Measurements from ENCODE around the gene MPC1L. TPM values are rescaled to one million over a fixed set of nuclear protein-coding genes. Genes with fewer than 3 reads are reported as not detected.

Gene MPC1L
- total and polyA plus RNA-seq, 4 donors, result not detected

- no peak overlapping the region for H3K4me3 ChIP-seq (ENCODE audit: low read length in 2 of 2)
- no peak overlapping the region for H3K27ac ChIP-seq (ENCODE audit: low read depth in 1 of 2, low read length in 2 of 2)
- peaks cover 0 to 3% of the 10 kb centered on the region in 2 donors for H3K36me3 ChIP-seq (ENCODE audit: control insufficient read depth in 1 of 2, insufficient read depth in 2 of 2, low read length in 1 of 2)
- no peaks in the 10 kb centered on the region for H3K9me3 ChIP-seq (ENCODE audit: control insufficient read depth, low read length)
- no peaks in the 10 kb centered on the region for H3K4me1 ChIP-seq (ENCODE audit: control insufficient read depth in 1 of 2, insufficient read depth in 2 of 2, low read length in 2 of 2)
- H3K27me3 ChIP-seq (ENCODE audit: control insufficient read depth in 1 of 2, insufficient read depth in 2 of 2, low read length in 1 of 2), result no peaks in the 10 kb centered on the region
- 77 to 86% methylated on average over 3 of the region's 3 CpGs for WGBS, 2 donors
- no peak for ATAC-seq (ENCODE audit: low FRiP score)
- intact Hi-C loops (cut with DNase I), result no loop called here
- no peak for DNase-seq
Observed at GRCh38 chrX:40663078-40663740, 40.0 kb downstream of the MPC1L start.

GRCh38 chrX:40663880-40664630, 40.8 kb downstream of the MPC1L start:
- ATAC-seq (ENCODE audit: low FRiP score) (no peak), DNase-seq (no peak)
- Histone ChIP-seq H3K4me3 (ENCODE audit: low read length in 2 of 2) (no peak overlapping the region), H3K9me3 (ENCODE audit: control insufficient read depth, low read length) (no peaks in the 10 kb centered on the region), H3K36me3 (ENCODE audit: control insufficient read depth in 1 of 2, insufficient read depth in 2 of 2, low read length in 1 of 2) (peaks cover 0 to 3% of the 10 kb centered on the region in 2 donors), H3K27me3 (ENCODE audit: control insufficient read depth in 1 of 2, insufficient read depth in 2 of 2, low read length in 1 of 2) (no peaks in the 10 kb centered on the region), H3K27ac (ENCODE audit: low read depth in 1 of 2, low read length in 2 of 2) (no peak overlapping the region), H3K4me1 (ENCODE audit: control insufficient read depth in 1 of 2, insufficient read depth in 2 of 2, low read length in 2 of 2) (no peaks in the 10 kb centered on the region)
- 24 to 55% methylated on average over 6 of the region's 6 CpGs for WGBS, 2 donors
- intact Hi-C loops (cut with DNase I), result no loop called here

GRCh38 chrX:40671126-40671525, 47.9 kb downstream of the MPC1L start:
- WGBS, 2 donors, result 30 to 47% methylated on average over 6 of the region's 6 CpGs
- intact Hi-C loops (cut with DNase I), result no loop called here
- H3K27me3 ChIP-seq (ENCODE audit: control insufficient read depth in 1 of 2, insufficient read depth in 2 of 2, low read length in 1 of 2), result no peaks in the 10 kb centered on the region
- H3K4me3 ChIP-seq (ENCODE audit: low read length in 2 of 2), result no peak overlapping the region
- H3K36me3 ChIP-seq (ENCODE audit: control insufficient read depth in 1 of 2, insufficient read depth in 2 of 2, low read length in 1 of 2), result peaks cover 0 to 2% of the 10 kb centered on the region in 2 donors
- DNase-seq (no peak), ATAC-seq (ENCODE audit: low FRiP score) (no peak)
- no peak overlapping the region for H3K27ac ChIP-seq (ENCODE audit: low read depth in 1 of 2, low read length in 2 of 2)
- H3K4me1 ChIP-seq (ENCODE audit: control insufficient read depth in 1 of 2, insufficient read depth in 2 of 2, low read length in 2 of 2), result no peaks in the 10 kb centered on the region
- H3K9me3 ChIP-seq (ENCODE audit: control insufficient read depth, low read length), result no peaks in the 10 kb centered on the region

Other genes starting within 250 kb of the MPC1L start
- gene ATP6AP2, start 42.5 kb upstream of the MPC1L start, total RNA-seq, result 100 to 1,000 TPM; 117 to 127 TPM
- 100 to 1,000 TPM; 103 to 145 TPM for gene ATP6AP2, start 42.5 kb upstream of the MPC1L start, polyA plus RNA-seq
- 10 to 100 TPM; 11.1 to 13.2 TPM for gene CXorf38, start 24.1 kb downstream of the MPC1L start, total RNA-seq
- gene CXorf38, start 24.1 kb downstream of the MPC1L start, polyA plus RNA-seq, result 1 to 10 TPM; 7.0 to 7.1 TPM
- gene MED14, start 112.1 kb downstream of the MPC1L start, total RNA-seq, result 10 to 100 TPM; 51.3 to 52.0 TPM
- gene MED14, start 112.1 kb downstream of the MPC1L start, polyA plus RNA-seq, result 10 to 100 TPM in 1 of 2 donors, 1 to 10 TPM in 1; 5.9 to 17.9 TPM